ENCODE results near the gene GPR155. TPM values are rescaled to one million over a fixed set of nuclear protein-coding genes. Genes with fewer than 3 reads are reported as not detected.

Gene GPR155
- total and polyA plus RNA-seq, 9 of the 15 experiments (the other 6 are each of a cell fraction or from before 2014, with no cell fraction given), result 0.04 to 0.40 (median 0.11) TPM; not detected in 1

GRCh38 chr2:174445248-174445647 lies 41.6 kb downstream of the GPR155 start:
- BruUV-seq (replicated peaks), result no TSS peak
- no peaks in the 10 kb centered on the region for H3K9me1 ChIP-seq (ENCODE audit: control insufficient read depth, insufficient read depth, low read length)
- POLR2A ChIA-PET, result no interaction called here
- H3K79me2 ChIP-seq (ENCODE audit: control insufficient read depth, insufficient read depth, low read length), result no peaks in the 10 kb centered on the region
- H3K9ac ChIP-seq (ENCODE audit: insufficient read depth in 1 of 2, low read depth in 2 of 2, low read length in 2 of 2), result no peak overlapping the region
- ATAC-seq (no peak), DNase-seq (ENCODE audit: extremely low read depth in 1 of 4, low spot score in 3 of 4) (no peak), FAIRE-seq (no peak)
- in situ Hi-C loops (cut with MboI) (no loop called here), intact Hi-C loops (cut with micrococcal nuclease) (no loop called here)
- no peaks in the 10 kb centered on the region for H3K4me1 ChIP-seq (replicated peaks in 1 of 2; ENCODE audit: control insufficient read depth in 2 of 2, insufficient read depth in 2 of 2, low read length in 2 of 2)
- H3K36me3 ChIP-seq (ENCODE audit: control insufficient read depth, insufficient read depth, low read length), result no peaks in the 10 kb centered on the region
- CTCF ChIA-PET (ENCODE audit: low intra/inter-chr PET ratio), result no interaction called here
- no peak overlapping the region for H3K27ac ChIP-seq (ENCODE audit: extremely low read depth, low read depth, low read length)
- no peak overlapping the region for H3K4me3 ChIP-seq
- H4K20me1 ChIP-seq (replicated peaks; ENCODE audit: control insufficient read depth, insufficient read depth, low read length), result no peaks in the 10 kb centered on the region
- TF ChIP-seq CTCF (IDR thresholded peaks at IDR 0.05 in 2 of 3, conservative IDR thresholded peaks at IDR 0.05 in 1 of 3; ENCODE audit: insufficient read depth in 2 of 3, low read depth in 1 of 3, low read length in 3 of 3) (no peak), ZNF583 (CRISPR knock-in tag; IDR thresholded peaks at IDR 0.05) (no peak), ASH1L (IDR thresholded peaks at IDR 0.05; ENCODE audit: borderline replicate concordance, low read depth, partially characterized antibody) (no peak), MEIS2 (IDR thresholded peaks at IDR 0.05; ENCODE audit: partially characterized antibody) (peak; percentile 23)
- TF ChIP-seq, protein P1, sequence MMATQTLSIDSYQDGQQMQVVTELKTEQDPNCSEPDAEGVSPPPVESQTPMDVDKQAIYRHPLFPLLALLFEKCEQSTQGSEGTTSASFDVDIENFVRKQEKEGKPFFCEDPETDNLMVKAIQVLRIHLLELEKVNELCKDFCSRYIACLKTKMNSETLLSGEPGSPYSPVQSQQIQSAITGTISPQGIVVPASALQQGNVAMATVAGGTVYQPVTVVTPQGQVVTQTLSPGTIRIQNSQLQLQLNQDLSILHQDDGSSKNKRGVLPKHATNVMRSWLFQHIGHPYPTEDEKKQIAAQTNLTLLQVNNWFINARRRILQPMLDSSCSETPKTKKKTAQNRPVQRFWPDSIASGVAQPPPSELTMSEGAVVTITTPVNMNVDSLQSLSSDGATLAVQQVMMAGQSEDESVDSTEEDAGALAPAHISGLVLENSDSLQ (IDR thresholded peaks at IDR 0.05), result peak; percentile 28; the same call in 1 of the 2 replicates
- WGBS (ENCODE audit: insufficient coverage, low coverage, missing lambda C conversion rate), result 3% methylated on average over 3 of the region's 3 CpGs
- H3K9me3 ChIP-seq (replicated peaks; ENCODE audit: control insufficient read depth, insufficient read depth, low read depth, low read length), result no peaks in the 10 kb centered on the region
- H3K4me2 ChIP-seq (ENCODE audit: insufficient read depth, low read length), result no peak overlapping the region
- no peak overlapping the region for H2AFZ ChIP-seq (ENCODE audit: low read depth, low read length)
- peaks cover 0 to 7% of the 10 kb centered on the region in 2 experiments; a peak in 2 of 5 replicates for H3K27me3 ChIP-seq (ENCODE audit: control insufficient read depth in 2 of 2, insufficient read depth in 2 of 2, low read length in 2 of 2)

Data from K562 (cell line).